ENCODE results near the gene PPP1R36. TPM values are rescaled to one million over a fixed set of nuclear protein-coding genes. Genes with fewer than 3 reads are reported as not detected.

PPP1R36 gene
- total and polyA plus RNA-seq, 2 of the 13 experiments (the other 11 are each of a cell fraction or from before 2014, with no cell fraction given) = 0.11 to 0.17 TPM

DNA sequence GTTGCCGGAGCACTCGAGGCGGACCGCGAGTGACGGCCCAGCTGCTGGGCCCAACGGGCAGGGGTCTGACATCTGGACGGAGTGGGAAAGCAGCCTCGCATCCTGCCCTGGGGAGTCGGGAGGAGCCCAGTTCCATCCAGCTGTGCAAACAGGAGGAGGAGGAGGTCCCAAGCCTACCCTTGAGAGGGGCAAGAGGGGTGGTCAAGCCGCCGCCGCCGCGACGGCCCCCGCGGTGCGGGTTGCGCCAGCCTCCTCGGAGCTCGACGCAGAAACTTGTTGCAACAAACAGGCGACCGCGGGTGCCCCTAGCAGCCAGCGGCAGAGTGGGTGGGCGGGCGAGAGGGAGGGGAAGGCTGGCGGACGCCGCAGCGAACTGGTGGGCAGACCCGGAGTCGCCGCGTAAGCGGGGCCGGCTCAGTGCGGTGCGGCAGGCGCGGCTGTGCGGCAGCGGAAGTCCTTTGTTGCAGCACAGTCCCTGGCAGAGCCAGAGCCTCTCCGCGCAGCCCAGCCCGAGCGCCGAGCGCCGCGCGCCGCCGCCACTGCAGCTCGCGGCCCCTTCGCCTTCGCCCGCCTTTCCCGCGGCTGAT, 45.4 kb upstream of the PPP1R36 start, which contains the start of gene ZBTB1 (continued):
- TF ChIP-seq MYNN (CRISPR knock-in tag; IDR thresholded peaks at IDR 0.05; ENCODE audit: low read depth) (no peak), CC2D1A (CRISPR knock-in tag; IDR thresholded peaks at IDR 0.05) (0 out of 2 replicates have a peak, but pooled peaks have one; percentile 37), TRIM24 (CRISPR knock-in tag; IDR thresholded peaks at IDR 0.05) (no peak), MTA3 (CRISPR knock-in tag; IDR thresholded peaks at IDR 0.05) (no peak), DMAP1 (CRISPR knock-in tag; IDR thresholded peaks at IDR 0.05) (peak; percentile 39; the same call in 1 of the 2 replicates), ZBTB3 (CRISPR knock-in tag; IDR thresholded peaks at IDR 0.05; ENCODE audit: borderline replicate concordance, low read depth) (no peak), RXRA (CRISPR knock-in tag; IDR thresholded peaks at IDR 0.05) (peak; percentile 62; the same call in 1 of the 2 replicates), LCORL (IDR thresholded peaks at IDR 0.05) (no peak), LCORL (CRISPR knock-in tag; IDR thresholded peaks at IDR 0.05) (peak; percentile 50; the same call in 1 of the 2 replicates), ZNF33A (CRISPR knock-in tag; IDR thresholded peaks at IDR 0.05; ENCODE audit: borderline replicate concordance) (no peak), HHEX (CRISPR knock-in tag; IDR thresholded peaks at IDR 0.05) (no peak), ETV5 (CRISPR knock-in tag; IDR thresholded peaks at IDR 0.05; ENCODE audit: borderline replicate concordance) (peak; percentile 26; the same call in 1 of the 2 replicates), SP5 (CRISPR knock-in tag; IDR thresholded peaks at IDR 0.05; ENCODE audit: borderline replicate concordance, low read depth) (peak; percentile 10; the same call in 1 of the 2 replicates), SNRNP70 (IDR thresholded peaks at IDR 0.05; ENCODE audit: low read depth, low read length) (no peak), SRSF1 (optimal IDR thresholded peaks at IDR 0.05; ENCODE audit: low read depth, low read length) (peak; percentile 13), SIN3A (IDR thresholded peaks at IDR 0.05; ENCODE audit: borderline replicate concordance, low read depth, low read length) (peak; percentile 58; the same call in 1 of the 2 replicates), GATAD2A (CRISPR knock-in tag; IDR thresholded peaks at IDR 0.05) (no peak), ZMAT3 (CRISPR knock-in tag; conservative IDR thresholded peaks at IDR 0.05) (peak; percentile 56; the same call in 1 of the 2 replicates), ZNF282 (IDR thresholded peaks at IDR 0.05; ENCODE audit: partially characterized antibody) (no peak), HNRNPLL (IDR thresholded peaks at IDR 0.05; ENCODE audit: low read depth, low read length, poor library complexity, severe bottlenecking) (no peak), RAD51 (IDR thresholded peaks at IDR 0.05; ENCODE audit: borderline replicate concordance) (no peak), SKI (IDR thresholded peaks at IDR 0.05; ENCODE audit: partially characterized antibody) (no peak)
- TF ChIP-seq, protein P1, sequence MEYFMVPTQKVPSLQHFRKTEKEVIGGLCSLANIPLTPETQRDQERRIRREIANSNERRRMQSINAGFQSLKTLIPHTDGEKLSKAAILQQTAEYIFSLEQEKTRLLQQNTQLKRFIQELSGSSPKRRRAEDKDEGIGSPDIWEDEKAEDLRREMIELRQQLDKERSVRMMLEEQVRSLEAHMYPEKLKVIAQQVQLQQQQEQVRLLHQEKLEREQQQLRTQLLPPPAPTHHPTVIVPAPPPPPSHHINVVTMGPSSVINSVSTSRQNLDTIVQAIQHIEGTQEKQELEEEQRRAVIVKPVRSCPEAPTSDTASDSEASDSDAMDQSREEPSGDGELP (IDR thresholded peaks at IDR 0.05; ENCODE audit: borderline replicate concordance, low read depth) = peak; percentile 96
- TF ChIP-seq, protein P2, sequence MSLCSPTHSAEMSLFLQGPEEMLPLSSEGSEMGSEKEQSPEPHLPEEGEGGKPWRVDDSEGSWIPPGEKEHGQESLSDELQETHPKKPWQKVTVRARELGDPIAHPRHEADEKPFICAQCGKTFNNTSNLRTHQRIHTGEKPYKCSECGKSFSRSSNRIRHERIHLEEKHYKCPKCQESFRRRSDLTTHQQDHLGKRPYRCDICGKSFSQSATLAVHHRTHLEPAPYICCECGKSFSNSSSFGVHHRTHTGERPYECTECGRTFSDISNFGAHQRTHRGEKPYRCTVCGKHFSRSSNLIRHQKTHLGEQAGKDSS (CRISPR knock-in tag; IDR thresholded peaks at IDR 0.05; ENCODE audit: borderline replicate concordance, low read depth) = peak; percentile 52; the same call in 1 of the 2 replicates
- TF ChIP-seq, protein P3, sequence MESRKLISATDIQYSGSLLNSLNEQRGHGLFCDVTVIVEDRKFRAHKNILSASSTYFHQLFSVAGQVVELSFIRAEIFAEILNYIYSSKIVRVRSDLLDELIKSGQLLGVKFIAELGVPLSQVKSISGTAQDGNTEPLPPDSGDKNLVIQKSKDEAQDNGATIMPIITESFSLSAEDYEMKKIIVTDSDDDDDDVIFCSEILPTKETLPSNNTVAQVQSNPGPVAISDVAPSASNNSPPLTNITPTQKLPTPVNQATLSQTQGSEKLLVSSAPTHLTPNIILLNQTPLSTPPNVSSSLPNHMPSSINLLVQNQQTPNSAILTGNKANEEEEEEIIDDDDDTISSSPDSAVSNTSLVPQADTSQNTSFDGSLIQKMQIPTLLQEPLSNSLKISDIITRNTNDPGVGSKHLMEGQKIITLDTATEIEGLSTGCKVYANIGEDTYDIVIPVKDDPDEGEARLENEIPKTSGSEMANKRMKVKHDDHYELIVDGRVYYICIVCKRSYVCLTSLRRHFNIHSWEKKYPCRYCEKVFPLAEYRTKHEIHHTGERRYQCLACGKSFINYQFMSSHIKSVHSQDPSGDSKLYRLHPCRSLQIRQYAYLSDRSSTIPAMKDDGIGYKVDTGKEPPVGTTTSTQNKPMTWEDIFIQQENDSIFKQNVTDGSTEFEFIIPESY (CRISPR knock-in tag; IDR thresholded peaks at IDR 0.05) = no peak
- TF ChIP-seq, protein P4, sequence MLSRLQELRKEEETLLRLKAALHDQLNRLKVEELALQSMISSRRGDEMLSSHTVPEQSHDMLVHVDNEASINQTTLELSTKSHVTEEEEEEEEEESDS (CRISPR knock-in tag; IDR thresholded peaks at IDR 0.05; ENCODE audit: borderline replicate concordance) = no peak

Data from HepG2 (cell line).